AG09309 (cell line): ENCODE results near the gene SELENOP.
"Not testable (repeated sequence)": the region's sequence is repeated elsewhere in the genome, so short reads cannot be mapped to it uniquely, and the experiment has no call there.

Source experiments
- DNase-seq: peaks from one replicate; pipeline ENCODE4 v3.0.0-alpha.2; 2010; ENCODE audit warnings: low read depth
- H3K4me3 ChIP-seq: 2 replicates; pipeline ENCODE4 v1.5.1; 2011; ENCODE audit warnings: mild to moderate bottlenecking, low read depth, low read length, moderate library complexity; ENCODE audit not compliant: control insufficient read depth
- CTCF ChIP-seq: IDR thresholded peaks from 2 replicates; pipeline ENCODE4 v1.5.1; 2011; ENCODE audit warnings: mild to moderate bottlenecking, low read depth, low read length, inconsistent platforms; ENCODE audit not compliant: insufficient read depth, control insufficient read depth; ENCODE audit errors: missing control alignments

Gene SELENOP

GRCh38 chr5:42828671-42829070 is 17.0 kb upstream of the SELENOP start:
- no peak for TF ChIP-seq CTCF
- no peak overlapping the region for H3K4me3 ChIP-seq
- no peak for DNase-seq

GRCh38 chr5:42826757-42827515 is 15.2 kb upstream of the SELENOP start:
- no peak for DNase-seq
- H3K4me3 ChIP-seq: no peak overlapping the region
- no peak for TF ChIP-seq CTCF

GRCh38 chr5:42825422-42826148 is 13.9 kb upstream of the SELENOP start:
- no peak for DNase-seq

GRCh38 chr5:42824347-42824976 is 12.8 kb upstream of the SELENOP start:
- H3K4me3 ChIP-seq: no peak overlapping the region
- TF ChIP-seq CTCF: no peak

More at GRCh38 chr5:42825422-42826148, 13.9 kb upstream of the SELENOP start:
- H3K4me3 ChIP-seq: no peak overlapping the region
- TF ChIP-seq CTCF: no peak

GRCh38 chr5:42822548-42822947 is 10.9 kb upstream of the SELENOP start:
- H3K4me3 ChIP-seq: no peak overlapping the region
- DNase-seq: no peak
- no peak for TF ChIP-seq CTCF

More at GRCh38 chr5:42824347-42824976, 12.8 kb upstream of the SELENOP start:
- DNase-seq: no peak

- H3K4me3 ChIP-seq: no peak overlapping the region
- TF ChIP-seq CTCF: no peak
- DNase-seq: no peak
These were observed 8.1 kb upstream of the SELENOP start for GRCh38 chr5:42819745-42820144.

- not testable (repeated sequence) for H3K4me3 ChIP-seq, DNase-seq
These were observed 4.9 kb upstream of the SELENOP start for GRCh38 chr5:42816546-42816945.
